Measurements from ENCODE around the gene KARS1. TPM values are rescaled to one million over a fixed set of nuclear protein-coding genes. Genes with fewer than 3 reads are reported as not detected.

Gene KARS1
- total and polyA plus RNA-seq, 5 donors = 92.2 to 122 (median 102) TPM

DNA sequence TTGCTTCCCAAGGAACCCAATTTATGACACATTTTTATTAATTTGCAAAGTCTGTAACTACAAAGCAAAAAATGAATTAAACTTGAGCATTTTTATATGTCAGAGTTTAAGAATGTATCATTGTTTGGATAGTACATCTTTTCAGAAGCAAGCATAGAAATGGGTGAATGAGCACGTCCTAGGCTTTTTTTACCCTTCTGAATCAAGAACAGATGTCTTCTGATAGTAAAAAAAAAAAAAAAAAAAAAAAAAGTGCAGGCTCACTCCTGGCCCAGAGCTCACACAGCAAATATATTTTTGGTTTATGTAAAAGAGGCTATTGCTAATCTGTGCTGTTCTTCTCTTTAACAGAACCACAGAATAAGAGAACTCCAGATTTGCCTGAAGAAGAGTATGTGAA, 6.5 kb upstream of the KARS1 start:
- DNase-seq = no peak
- Histone ChIP-seq H3K4me3 (ENCODE audit: low read length) (no peak overlapping the region), H3K27me3 (ENCODE audit: control insufficient read depth, insufficient read depth) (no peaks in the 10 kb centered on the region), H3K27ac (ENCODE audit: low read length) (no peak overlapping the region), H3K9me3 (ENCODE audit: control insufficient read depth, low read length) (no peaks in the 10 kb centered on the region), H3K4me1 (ENCODE audit: control insufficient read depth, insufficient read depth, low read length) (peaks cover 2% of the 10 kb centered on the region)
- intact Hi-C loops (cut with DNase I) = loop anchor here in 2 of 4 donors (10.0 kb wide), 1 partner anchor 111 kb away; no protein-coding TSS in a partner anchor
- ATAC-seq = no peak
- 45% methylated on average over 1 of the region's 1 CpG for WGBS

DNA sequence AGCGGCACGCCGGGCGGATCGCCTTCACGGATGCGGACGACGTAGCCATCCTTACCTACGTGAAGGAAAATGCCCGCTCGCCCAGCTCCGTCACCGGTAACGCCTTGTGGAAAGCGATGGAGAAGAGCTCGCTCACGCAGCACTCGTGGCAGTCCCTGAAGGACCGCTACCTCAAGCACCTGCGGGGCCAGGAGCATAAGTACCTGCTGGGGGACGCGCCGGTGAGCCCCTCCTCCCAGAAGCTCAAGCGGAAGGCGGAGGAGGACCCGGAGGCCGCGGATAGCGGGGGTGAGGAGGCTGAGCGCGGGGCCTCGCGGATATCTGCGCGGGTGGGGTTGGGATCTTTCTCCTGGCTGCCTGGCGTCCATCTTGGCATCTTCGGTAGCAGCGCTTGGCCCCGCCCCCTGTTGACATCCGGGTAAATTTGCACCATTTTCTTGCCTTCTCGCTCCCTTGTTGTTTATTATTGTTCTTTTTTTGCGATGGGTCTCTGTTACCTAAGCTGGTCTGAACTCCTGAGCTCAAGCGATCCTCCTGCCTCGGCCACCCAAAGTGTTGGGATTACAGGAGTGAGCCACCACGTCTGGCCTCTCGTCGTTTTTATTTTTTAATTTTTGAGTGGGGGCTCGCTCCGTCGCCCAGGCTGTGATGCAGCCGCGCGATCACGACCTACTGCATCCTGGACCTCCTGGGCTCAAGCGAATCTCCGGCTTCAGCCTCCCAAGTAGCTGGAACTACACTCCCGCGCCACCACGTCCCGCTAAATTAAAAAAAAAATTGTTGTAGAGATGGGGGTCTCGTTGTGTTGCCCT, 1.0 kb upstream of the KARS1 start:
- H3K9me3 ChIP-seq (ENCODE audit: control insufficient read depth, low read length) = no peaks in the 10 kb centered on the region
- peak overlapping the region; percentile 93 for H3K27ac ChIP-seq (ENCODE audit: low read length)
- H3K27me3 ChIP-seq (ENCODE audit: control insufficient read depth, insufficient read depth) = no peaks in the 10 kb centered on the region
- peaks cover 4% of the 10 kb centered on the region for H3K4me1 ChIP-seq (ENCODE audit: control insufficient read depth, insufficient read depth, low read length)
- peak overlapping the region; percentile 66 for H3K4me3 ChIP-seq (ENCODE audit: low read length)
- WGBS = under 1% methylated on average over 62 of the region's 62 CpGs
- DNase-seq (peak; percentile 83 to 93 (median 91)), ATAC-seq (peak; percentile 76)
- intact Hi-C loops (cut with DNase I) = no loop called here

DNA sequence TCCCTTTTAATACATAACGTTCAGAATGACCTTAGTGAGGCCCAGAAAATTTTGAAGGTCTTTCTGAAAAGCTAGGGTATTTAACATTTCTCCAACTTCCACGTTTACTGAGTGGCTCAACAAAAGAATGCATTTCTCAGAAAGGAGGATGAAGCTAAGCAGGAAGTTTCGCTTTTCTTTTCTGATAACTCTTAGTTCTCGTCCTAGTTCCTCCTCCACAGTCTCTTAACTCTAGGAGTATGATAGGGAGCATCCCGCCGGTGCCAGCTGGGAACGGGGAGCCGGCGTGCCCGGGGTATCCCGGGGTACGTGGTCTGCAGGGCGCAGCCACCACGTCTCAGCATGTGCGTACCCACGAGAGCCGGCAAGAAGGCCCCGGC, 363 bp downstream of the KARS1 start:
- Histone ChIP-seq H3K4me1 (ENCODE audit: control insufficient read depth, insufficient read depth, low read length) (peaks cover 3% of the 10 kb centered on the region), H3K27ac (ENCODE audit: low read length) (peak overlapping the region; percentile 65), H3K9me3 (ENCODE audit: control insufficient read depth, low read length) (no peaks in the 10 kb centered on the region), H3K4me3 (ENCODE audit: low read length) (peak overlapping the region; percentile 66), H3K27me3 (ENCODE audit: control insufficient read depth, insufficient read depth) (no peaks in the 10 kb centered on the region)
- ATAC-seq (peak; percentile 22 to 54), DNase-seq (no peak)
- WGBS = under 1% methylated on average over 18 of the region's 18 CpGs
- intact Hi-C loops (cut with DNase I) = no loop called here

DNA sequence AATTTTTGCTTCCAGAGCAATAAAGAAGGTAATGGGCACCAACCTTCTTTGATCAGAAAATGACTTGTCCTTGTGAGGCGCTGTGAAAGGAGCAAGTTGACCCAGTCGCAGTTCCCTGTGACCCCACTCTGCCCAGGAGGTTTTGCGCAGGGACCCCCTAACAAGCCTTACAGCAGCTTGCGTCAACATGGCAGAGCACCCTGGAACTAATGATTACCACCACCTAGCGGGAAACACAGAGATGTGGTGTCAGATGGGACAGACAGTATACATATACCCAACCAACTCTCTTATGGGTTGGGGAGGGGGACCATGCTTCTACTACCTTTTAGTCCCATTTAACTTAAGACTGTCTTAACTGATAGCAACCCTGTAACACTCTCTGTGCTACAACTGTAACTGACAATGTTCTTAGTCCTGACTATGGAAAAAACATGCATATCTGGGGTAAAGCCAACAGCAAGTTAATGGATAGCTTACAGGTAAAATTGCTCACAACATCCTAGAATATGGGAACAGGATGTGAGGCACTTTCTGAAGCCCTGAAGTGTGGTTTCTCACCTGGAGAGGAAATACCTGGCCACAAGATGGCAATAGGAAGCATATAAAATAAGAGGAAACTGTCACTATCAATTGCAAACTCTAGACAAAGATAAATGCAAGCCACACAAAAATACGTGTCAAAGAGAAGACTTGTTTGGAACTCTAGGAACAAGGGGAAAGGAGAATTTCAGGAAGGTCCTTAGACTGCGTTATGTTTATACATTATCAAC, 3.0 kb downstream of the KARS1 start:
- Histone ChIP-seq H3K27me3 (ENCODE audit: control insufficient read depth, insufficient read depth) (no peaks in the 10 kb centered on the region), H3K27ac (ENCODE audit: low read length) (no peak overlapping the region), H3K4me3 (ENCODE audit: low read length) (no peak overlapping the region), H3K4me1 (ENCODE audit: control insufficient read depth, insufficient read depth, low read length) (peaks cover 3% of the 10 kb centered on the region), H3K9me3 (ENCODE audit: control insufficient read depth, low read length) (no peaks in the 10 kb centered on the region)
- intact Hi-C loops (cut with DNase I) = no loop called here
- WGBS = 91% methylated on average over 7 of the region's 7 CpGs
- DNase-seq = no peak
- ATAC-seq = no peak

DNA sequence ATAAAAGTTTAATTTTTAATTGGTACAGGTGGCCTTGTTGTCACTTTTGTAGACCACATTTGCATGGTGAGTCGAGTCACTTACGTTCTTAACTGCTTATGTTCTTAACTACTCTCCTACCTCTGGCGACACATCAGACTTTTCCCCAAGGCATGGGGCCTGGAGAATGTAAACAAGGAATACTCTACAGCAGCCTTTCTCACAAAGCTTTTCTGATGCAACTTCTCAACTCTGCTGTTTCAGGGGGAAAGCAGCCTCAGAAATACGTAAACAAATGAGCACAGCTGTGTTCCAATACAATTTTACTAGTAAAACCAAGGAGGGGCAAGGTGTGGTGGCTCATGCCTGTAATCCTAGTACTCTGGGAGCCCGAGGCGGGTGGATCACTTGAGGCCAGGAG, 6.9 kb downstream of the KARS1 start:
- ATAC-seq (no peak), DNase-seq (no peak)
- Histone ChIP-seq H3K9me3 (ENCODE audit: control insufficient read depth, low read length) (no peaks in the 10 kb centered on the region), H3K4me1 (ENCODE audit: control insufficient read depth, insufficient read depth, low read length) (no peaks in the 10 kb centered on the region), H3K4me3 (ENCODE audit: low read length) (no peak overlapping the region), H3K27me3 (ENCODE audit: control insufficient read depth, insufficient read depth) (no peaks in the 10 kb centered on the region), H3K27ac (ENCODE audit: low read length) (no peak overlapping the region)
- intact Hi-C loops (cut with DNase I) = no loop called here
- 87% methylated on average over 6 of the region's 6 CpGs for WGBS

DNA sequence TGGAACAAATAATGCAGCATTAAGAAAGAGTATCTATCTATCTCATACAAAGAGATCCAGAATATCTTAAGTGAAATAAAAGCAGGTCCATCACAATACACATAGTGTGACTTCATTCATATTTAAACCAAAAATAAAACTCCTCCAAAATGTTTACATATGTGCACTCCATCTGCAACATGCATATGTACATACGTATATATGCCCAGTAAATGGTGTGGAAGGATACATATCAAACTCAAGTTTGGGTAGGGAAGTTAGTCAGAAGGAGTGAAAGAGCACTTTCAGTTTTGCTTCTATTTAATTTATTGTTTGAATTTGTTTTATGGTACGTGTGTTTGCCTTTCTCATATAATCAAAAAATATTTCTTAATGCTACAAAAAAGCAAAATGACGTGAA, 12.4 kb downstream of the KARS1 start:
- Histone ChIP-seq H3K27ac (ENCODE audit: low read length) (no peak overlapping the region), H3K4me3 (ENCODE audit: low read length) (no peak overlapping the region), H3K4me1 (ENCODE audit: control insufficient read depth, insufficient read depth, low read length) (no peaks in the 10 kb centered on the region), H3K9me3 (ENCODE audit: control insufficient read depth, low read length) (no peaks in the 10 kb centered on the region), H3K27me3 (ENCODE audit: control insufficient read depth, insufficient read depth) (no peaks in the 10 kb centered on the region)
- DNase-seq = no peak
- WGBS = 89% methylated on average over 3 of the region's 3 CpGs
- no peak for ATAC-seq
- intact Hi-C loops (cut with DNase I) = no loop called here

DNA sequence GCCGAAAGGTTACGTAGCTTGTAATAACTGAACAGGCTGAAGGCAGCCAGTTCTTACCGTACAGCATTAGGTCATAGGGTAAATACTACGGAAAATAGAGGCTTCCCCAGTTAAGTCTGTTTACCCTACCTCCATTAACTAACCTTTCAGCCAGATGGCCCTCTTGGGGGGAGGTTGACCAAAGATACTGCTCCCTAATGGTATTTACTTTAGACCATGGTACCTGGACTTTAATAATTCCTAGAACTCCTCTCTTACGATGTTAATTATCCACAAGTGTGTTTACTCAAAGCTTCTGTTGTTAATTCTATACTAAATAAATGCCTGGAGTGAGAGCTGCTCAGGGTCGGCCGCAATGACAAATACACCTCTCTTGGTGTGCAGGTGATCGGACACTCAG, 14.6 kb downstream of the KARS1 start:
- 94% methylated on average over 8 of the region's 8 CpGs for WGBS
- no peak for ATAC-seq

DNA sequence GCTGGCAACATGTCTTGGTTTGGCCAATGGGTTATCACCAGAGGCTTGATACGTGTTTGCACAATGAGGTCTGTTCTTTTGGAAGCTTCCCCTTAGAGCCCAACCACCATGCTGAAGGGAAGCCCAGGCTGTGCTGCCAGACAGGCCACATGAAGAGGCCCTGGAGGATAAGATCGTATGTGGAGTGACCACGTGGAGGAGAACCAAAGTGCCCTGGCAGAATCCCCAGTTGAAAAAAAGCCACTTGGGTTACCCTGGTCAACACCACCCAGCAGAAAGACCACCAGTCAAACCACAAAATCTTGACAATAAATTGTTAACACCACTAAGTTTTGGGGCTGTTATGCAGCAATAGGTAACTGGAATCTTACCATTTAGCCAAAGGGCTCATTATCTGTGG, 17.4 kb downstream of the KARS1 start:
- DNase-seq (no peak), ATAC-seq (no peak)
- no peak overlapping the region for H3K4me3 ChIP-seq (ENCODE audit: low read length)
- H3K4me1 ChIP-seq (ENCODE audit: control insufficient read depth, insufficient read depth, low read length) = no peaks in the 10 kb centered on the region
- no peak overlapping the region for H3K27ac ChIP-seq (ENCODE audit: low read length)
- H3K9me3 ChIP-seq (ENCODE audit: control insufficient read depth, low read length) = no peaks in the 10 kb centered on the region
- 66% methylated on average over 3 of the region's 3 CpGs for WGBS
- intact Hi-C loops (cut with DNase I) = no loop called here
- no peaks in the 10 kb centered on the region for H3K27me3 ChIP-seq (ENCODE audit: control insufficient read depth, insufficient read depth)

More for the DNA sequence above, 14.6 kb downstream of the KARS1 start:
- intact Hi-C loops (cut with DNase I) = no loop called here
- no peak overlapping the region for H3K27ac ChIP-seq (ENCODE audit: low read length)
- H3K4me1 ChIP-seq (ENCODE audit: control insufficient read depth, insufficient read depth, low read length) = no peaks in the 10 kb centered on the region
- H3K9me3 ChIP-seq (ENCODE audit: control insufficient read depth, low read length) = no peaks in the 10 kb centered on the region
- no peak overlapping the region for H3K4me3 ChIP-seq (ENCODE audit: low read length)
- no peaks in the 10 kb centered on the region for H3K27me3 ChIP-seq (ENCODE audit: control insufficient read depth, insufficient read depth)
- no peak for DNase-seq

DNA sequence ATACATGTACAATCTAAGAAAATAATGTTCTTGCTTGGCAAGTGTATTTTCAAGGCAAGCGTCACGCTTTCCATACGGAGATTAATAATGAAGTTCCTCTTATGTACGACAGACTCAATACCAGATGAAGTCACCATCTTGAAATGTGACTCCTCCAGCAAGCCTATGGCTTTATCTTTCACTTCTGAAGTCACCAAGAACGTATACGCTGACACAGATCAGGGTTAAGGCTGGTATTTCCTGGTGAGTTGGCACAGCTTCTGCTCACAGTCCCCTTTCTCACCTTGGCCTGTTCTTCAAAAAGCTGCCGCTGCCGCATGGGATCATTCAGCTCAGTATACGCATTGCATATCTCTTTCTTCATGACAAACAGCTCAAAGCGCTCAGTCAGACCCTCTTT, 18.3 kb downstream of the KARS1 start:
- H3K27ac ChIP-seq (ENCODE audit: low read length) = no peak overlapping the region

DNA sequence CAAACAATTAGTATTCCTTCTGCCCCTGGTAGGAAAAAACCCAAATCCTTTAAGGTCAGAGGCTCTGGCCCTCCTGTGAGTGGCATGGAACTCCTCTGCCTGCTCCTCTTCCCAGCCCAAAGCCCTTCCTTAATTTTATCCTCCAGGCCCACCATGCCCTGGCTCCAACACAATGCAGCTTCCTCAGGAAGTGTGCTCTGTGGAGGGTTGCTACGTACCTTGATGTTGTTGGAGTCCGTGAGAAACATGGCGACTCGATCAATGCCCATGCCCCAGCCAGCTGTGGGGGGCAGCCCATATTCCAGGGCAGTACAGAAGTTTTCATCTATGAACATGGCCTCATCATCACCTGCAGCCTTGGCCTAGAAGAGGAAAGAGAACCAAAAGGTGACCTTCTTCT, 19.1 kb downstream of the KARS1 start:
- no peaks in the 10 kb centered on the region for H3K4me1 ChIP-seq (ENCODE audit: control insufficient read depth, insufficient read depth, low read length)
- no peaks in the 10 kb centered on the region for H3K9me3 ChIP-seq (ENCODE audit: control insufficient read depth, low read length)
- DNase-seq = no peak
- no peaks in the 10 kb centered on the region for H3K27me3 ChIP-seq (ENCODE audit: control insufficient read depth, insufficient read depth)
- WGBS = 76% methylated on average over 4 of the region's 4 CpGs
- H3K4me3 ChIP-seq (ENCODE audit: low read length) = no peak overlapping the region
- ATAC-seq = no peak
- H3K27ac ChIP-seq (ENCODE audit: low read length) = no peak overlapping the region
- intact Hi-C loops (cut with DNase I) = loop anchor here in 2 of 4 donors (10.0 kb wide), 4 partner anchors 64 to 154 kb away; partner anchors contain the start of genes GABARAPL2 (in 1 of the 2) and TMEM231 (in 1 of the 2)

More for the DNA sequence above, 18.3 kb downstream of the KARS1 start:
- Histone ChIP-seq H3K4me1 (ENCODE audit: control insufficient read depth, insufficient read depth, low read length) (no peaks in the 10 kb centered on the region), H3K9me3 (ENCODE audit: control insufficient read depth, low read length) (no peaks in the 10 kb centered on the region), H3K4me3 (ENCODE audit: low read length) (no peak overlapping the region), H3K27me3 (ENCODE audit: control insufficient read depth, insufficient read depth) (no peaks in the 10 kb centered on the region)
- WGBS = 86% methylated on average over 10 of the region's 10 CpGs
- DNase-seq = no peak
- no peak for ATAC-seq
- intact Hi-C loops (cut with DNase I) = loop anchor here in 2 of 4 donors (10.0 kb wide), 4 partner anchors 64 to 154 kb away; partner anchors contain the start of genes GABARAPL2 (in 1 of the 2) and TMEM231 (in 1 of the 2)

DNA sequence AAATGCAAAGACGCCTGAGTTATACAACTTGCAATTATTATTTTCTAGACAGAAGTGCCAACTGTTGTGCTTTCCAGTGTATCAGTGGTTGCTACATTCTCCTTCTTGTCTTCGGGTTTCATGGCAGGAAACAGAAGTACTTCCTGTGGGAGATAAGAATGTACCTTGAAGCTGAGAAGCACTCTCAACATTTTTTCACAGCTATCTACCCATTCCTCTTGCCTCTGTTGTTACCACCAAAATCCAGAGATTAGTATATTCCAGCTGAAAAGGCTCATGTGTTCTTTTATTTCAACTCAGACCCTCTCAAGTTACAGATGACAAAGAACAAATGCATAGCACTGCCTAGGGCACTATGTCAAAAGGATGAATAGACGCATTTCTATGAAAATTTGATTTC, 19.6 kb downstream of the KARS1 start:
- Histone ChIP-seq H3K4me1 (ENCODE audit: control insufficient read depth, insufficient read depth, low read length) (no peaks in the 10 kb centered on the region), H3K9me3 (ENCODE audit: control insufficient read depth, low read length) (no peaks in the 10 kb centered on the region), H3K27ac (ENCODE audit: low read length) (no peak overlapping the region), H3K27me3 (ENCODE audit: control insufficient read depth, insufficient read depth) (no peaks in the 10 kb centered on the region), H3K4me3 (ENCODE audit: low read length) (no peak overlapping the region)
- ATAC-seq (no peak), DNase-seq (no peak)
- intact Hi-C loops (cut with DNase I) = loop anchor here in 2 of 4 donors (10.0 kb wide), 4 partner anchors 63 to 153 kb away; partner anchors contain the start of genes GABARAPL2 (in 1 of the 2) and TMEM231 (in 1 of the 2)
- WGBS = 41% methylated on average over 3 of the region's 3 CpGs

Measured in right cardiac atrium (tissue), 5 donors.